Measurements from ENCODE around the gene TMED1. TPM values are rescaled to one million over a fixed set of nuclear protein-coding genes. Genes with fewer than 3 reads are reported as not detected.
"Not testable (repeated sequence)": the region's sequence is repeated elsewhere in the genome, so short reads cannot be mapped to it uniquely, and the experiment has no call there.

TMED1 gene, protein sequence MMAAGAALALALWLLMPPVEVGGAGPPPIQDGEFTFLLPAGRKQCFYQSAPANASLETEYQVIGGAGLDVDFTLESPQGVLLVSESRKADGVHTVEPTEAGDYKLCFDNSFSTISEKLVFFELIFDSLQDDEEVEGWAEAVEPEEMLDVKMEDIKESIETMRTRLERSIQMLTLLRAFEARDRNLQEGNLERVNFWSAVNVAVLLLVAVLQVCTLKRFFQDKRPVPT
- 10 to 100 TPM; 42.8 to 57.6 (median 48.4) TPM for polyA plus RNA-seq (ENCODE audit: insufficient read length in 4 of 4)

DNA sequence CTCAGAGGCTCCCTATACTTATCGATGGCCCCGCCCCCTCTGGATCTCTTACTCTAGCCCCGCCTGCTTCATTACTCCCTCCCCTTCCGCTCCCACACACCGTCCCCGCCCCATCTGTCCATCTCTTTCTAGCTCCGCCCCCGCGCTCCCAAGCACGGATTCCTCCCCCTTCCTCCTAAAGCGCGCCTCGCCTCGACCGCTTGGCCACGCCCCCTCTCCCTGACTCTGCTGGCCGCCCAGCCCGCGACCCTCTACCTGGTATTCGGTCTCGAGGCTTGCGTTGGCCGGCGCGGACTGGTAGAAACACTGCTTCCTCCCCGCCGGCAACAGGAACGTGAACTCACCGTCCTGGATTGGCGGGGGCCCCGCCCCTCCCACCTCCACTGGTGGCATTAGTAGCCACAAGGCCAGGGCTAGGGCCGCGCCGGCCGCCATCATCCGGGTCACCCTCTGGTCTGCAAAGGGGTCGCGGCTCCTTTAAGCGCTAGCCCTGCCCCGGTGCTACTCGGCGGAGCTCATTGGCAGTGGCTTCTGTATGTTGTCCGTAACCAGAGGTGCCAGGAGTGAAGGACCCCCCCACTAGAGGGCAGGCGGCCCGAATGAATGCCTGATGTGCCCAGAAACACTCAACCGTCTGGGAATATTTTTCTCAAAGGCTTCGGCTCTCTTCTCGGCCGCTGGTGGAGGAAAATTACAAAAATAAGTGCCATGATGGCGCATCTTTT lies at the start of gene TMED1:
TMED1 (minus strand) TSS at position 459 of the 725 bp plus-strand sequence; CDS start at position 438, 21 bp downstream.
- peak; percentile 92 to 99 (median 97) for DNase-seq (ENCODE audit: low read depth in 4 of 4, low spot score in 3 of 4)

DNA sequence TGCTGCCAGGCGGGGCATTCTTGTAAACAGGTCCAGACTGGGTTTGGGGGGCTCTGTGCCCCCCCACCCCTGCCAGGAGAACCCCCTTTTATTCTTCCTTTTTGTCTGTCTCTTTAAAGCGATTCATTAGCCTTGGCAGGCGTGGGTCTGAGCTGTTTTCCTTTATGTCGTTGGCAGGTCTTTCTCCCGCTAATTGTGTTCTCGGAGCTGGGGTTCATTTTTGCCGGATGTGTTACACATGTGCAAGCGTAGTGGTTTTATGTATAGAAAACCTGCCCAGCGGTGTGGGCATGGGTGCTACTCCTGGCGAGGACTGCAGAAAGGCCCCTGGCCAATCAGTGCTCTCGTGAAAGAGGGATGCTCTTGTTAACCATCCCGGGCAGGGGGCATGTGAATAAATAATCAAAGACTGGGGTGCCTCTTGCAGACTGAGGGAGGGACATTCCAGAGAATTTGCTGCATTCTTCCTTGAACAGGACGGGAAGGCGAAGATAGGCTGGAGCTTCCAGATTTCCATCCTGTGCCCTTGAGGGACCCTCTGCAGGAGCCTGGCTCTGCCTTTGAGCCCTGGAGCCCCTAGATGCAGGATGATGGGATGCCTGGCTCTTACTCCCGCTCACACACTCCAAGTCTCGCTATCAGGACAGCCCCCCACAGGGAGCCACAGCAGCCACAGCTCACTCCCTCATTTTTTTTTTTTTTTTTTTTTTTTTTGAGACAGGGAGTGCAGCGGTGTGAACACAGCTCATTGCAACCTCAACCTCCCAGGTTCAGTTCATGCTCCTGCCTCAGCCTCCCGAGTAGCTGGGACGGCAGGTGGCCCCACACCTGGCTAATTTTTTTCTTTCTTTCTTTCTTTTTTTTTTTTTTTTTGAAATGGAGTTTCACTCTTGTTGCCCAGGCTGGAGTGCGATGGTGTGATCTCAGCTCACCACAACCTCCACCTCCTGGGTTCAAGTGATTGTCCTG lies 49.5 kb upstream of the TMED1 start:
- no peak for DNase-seq (ENCODE audit: low read depth in 4 of 4, low spot score in 3 of 4)

DNA sequence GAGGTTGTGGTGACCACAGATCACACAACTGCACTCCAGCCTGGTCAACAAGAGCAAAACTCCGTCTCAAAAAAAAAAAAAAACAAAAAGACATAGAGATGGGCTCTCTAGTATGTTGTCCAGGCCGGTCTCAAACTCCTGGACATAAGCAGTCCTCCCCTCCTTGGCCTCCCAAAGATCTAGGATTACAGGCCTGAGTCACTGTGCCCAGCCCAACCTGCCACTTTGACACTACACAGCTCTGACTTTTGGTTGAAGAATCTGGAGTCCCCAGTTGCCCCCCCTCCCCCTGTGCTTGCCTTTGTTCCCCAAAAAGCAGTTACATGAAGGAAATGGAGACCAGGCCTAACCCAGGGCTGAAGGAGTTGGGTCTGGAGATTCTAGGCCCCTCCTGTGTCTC lies 48.3 kb upstream of the TMED1 start:
- no peak for DNase-seq (ENCODE audit: low read depth in 4 of 4, low spot score in 3 of 4)

DNA sequence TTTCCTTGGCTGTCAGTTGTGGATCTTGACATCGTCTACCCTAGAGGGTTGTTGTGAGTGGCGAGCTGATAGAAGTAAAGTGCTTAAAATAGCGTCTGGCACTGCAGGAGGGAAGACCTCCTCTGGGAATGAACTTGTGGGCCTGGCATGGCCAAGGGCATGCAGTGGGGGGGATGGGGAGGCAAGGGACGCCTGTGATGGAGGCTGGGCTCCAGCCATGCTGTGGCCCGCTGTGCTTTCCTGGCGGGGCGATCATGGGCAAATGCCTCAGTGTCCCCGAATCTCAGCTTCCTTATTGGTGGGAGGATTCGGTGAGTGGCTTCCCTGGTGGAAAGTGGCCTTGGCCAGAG lies 46.1 kb upstream of the TMED1 start:
- DNase-seq (ENCODE audit: low read depth in 4 of 4, low spot score in 3 of 4), result no peak

DNA sequence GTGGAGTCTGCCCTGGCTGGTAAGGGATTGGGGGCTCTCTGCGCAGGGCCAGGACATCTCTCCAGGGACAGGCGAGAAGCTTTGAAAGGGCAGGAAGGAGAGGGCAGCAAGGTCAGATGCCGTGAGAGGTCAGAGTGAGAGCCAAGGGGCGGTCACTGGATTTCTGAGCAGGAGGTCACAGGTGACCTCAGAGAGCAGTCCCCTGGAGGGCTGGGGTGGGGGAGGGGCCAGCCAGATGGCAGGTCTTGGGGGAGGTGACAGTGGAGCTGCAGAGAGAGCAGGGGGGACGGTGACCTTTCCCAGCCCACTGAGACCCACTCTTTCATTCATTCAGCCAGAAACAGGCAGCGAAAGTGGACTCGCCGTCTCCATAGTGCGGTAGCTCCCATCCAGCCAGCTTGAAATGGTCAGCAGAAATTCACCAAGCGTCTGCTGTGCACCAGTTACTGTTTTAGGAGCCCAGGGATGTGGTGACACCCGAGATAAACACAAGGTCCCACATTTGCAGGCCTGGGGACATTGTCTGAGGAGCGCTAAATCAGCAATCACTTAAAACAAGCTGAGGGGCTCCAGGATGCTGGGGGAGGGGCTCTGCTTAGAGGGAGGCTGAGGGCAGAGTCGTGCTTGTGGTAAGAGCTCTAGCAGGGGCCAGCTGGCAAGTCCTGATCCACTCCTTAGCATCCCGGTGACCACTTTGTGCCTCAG lies 45.5 kb upstream of the TMED1 start:
- DNase-seq (ENCODE audit: low read depth in 4 of 4, low spot score in 3 of 4), result no peak

DNA sequence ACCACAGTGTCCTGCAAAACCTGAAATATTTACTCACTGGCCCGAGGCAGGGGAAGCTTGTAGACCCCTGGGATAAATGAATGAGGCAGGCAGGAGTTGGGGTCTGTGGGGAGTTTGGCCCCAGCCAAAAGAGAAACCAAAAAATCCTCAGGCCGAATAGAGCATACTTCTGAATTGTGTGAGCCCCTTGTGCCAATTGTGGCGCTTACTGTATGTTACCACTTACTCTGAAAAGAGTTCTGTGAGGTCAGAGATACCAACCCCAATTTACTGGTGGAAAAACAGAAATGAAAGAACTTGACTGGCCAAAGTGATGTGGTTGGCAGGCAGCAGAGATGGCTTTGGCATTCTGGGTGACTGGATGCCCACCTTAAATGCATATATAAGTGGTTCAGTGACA lies 42.2 kb upstream of the TMED1 start:
- DNase-seq (ENCODE audit: low read depth in 4 of 4, low spot score in 3 of 4), result no peak

DNA sequence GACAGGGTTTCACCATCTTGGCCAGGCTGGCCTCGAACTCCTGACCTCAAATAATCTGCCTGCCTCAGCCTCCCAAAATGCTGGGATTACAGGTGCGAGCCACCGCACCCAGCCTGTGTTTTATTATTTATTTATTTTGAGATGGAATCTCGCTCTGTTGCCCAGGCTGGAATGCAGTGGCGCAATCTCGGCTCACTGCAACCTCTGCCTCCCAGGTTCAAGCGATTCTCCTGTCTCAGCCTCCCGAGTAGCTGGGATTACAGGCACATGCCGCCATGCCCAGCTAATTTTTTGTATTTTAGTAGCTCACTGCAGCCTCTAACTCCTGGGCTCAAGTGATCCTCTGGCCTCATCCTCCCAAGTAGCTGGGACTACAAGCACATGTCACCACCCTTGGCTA lies 41.6 kb upstream of the TMED1 start:
- not testable (repeated sequence) for DNase-seq (ENCODE audit: low read depth in 4 of 4, low spot score in 3 of 4)

DNA sequence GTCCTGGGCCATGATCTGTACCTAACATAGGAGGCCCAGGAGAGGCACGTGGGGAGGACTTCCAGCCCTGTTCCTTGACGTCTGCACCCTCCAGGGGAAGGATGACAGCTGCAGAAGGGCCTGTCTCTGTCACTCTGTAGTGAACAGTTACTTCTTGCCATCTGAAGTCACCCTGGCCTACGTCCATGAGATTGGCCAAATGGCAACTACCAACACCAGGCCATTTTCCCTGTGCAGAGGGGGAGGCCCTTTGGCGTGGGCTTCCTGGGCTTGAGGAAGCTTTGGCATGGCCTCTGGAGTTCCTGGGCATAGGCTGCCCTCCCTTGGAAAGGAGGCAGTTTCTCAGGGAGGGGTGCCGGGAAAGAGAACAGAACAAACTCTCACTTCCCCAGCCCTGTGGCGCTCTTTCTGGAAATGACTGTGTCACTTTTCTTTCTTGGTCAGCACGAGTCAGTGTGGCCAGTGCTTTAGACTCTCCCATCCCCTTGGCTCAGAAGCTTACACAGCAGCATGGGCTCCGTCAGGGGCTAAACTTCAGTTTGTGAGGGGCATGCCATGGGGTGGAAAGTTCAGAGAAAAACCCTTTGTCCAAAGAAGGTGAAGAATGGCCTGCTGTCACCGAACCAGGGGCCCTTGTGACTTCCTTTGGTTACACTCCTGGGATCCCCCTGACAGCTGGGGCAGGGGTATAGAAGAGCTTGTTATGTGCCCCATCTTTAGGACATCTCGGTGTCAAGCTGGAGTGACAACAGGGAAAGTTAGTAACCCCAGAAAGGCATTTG lies 40.6 kb upstream of the TMED1 start:
- DNase-seq (ENCODE audit: low read depth in 4 of 4, low spot score in 3 of 4), result no peak

DNA sequence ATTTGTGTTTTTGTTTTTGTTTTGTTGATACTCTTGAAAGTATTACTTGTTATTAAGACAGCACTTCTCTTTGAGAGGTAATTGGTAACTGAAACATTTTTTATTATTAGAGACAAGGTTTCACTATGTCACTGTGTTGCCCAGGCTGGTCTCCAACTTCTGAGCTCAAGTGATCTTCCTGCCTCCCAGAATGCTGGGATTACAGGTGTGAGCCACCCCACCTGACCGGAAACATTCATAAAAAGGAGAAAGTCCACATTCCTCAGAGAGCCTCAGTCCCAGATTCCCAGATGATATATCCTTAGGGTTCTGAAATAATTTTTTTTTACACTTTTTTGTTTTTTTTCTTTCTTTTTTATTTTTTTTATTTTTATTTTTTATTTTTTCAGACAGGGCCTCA lies 38.0 kb upstream of the TMED1 start:
- DNase-seq (ENCODE audit: low read depth in 4 of 4, low spot score in 3 of 4), result no peak

DNA sequence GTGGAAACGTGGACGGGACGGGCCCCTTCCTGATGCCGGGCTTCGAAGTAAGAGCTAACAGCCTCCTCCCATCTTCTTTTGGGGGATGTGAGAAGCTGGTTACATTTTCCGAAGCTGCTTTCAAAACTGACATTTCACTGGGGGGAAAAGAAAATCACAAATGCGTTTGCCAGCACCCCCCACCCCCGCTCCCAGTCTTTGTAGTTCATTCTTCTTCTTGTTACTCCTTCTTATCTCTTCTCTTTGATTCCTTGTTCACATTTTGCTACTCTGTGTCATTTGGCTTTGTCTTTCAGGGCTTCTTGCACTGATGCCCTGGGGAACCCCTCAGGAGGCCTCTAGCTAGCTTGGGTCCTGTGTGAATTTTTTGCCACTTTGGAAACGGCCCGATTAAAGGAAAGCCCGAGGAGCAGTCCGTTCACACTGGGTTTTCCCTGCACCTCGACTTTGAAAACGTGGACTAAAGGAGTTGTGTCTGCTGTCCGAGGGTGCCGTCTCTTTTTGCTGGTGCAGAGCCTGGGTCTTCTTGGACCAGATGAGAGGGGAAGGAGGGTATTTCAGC lies 36.6 kb upstream of the TMED1 start:
- no peak for DNase-seq (ENCODE audit: low read depth in 4 of 4, low spot score in 3 of 4)

DNA sequence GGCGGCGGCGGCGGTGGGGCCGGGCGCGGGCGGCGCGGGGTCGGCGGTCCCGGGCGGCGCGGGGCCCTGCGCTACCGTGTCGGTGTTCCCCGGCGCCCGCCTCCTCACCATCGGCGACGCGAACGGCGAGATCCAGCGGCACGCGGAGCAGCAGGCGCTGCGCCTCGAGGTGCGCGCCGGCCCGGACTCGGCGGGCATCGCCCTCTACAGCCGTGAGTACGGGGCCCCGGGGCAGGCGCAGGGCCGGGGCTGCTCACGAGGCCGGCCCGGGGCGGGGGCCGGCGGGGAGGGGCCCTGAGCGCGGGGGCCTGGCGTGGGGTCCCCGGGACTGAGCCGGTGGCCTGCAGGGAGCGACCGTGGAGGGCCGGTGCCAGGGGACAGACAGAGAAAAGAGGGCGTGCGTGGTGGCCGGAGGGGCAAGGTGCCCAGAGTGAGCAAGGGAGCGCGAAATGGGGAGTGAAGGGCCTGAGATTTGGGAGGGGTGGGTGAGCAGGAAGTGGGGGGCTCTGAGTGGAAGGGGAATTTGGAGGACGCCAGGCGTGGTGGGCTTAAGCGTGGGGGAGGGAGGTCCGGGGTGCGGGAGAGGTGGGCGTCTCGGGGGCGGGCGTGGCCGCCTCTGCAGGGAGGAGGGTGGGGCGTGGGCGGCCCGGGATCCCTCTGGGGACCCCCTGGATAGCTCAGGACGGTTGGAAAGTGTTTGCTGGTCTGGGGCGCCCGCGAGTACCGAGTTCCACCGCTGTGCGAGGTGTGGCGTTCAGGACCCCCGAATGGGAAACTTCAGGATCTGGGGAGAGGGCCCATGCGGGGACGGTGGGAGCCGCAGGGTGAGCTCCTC lies 35.9 kb upstream of the TMED1 start:
- DNase-seq (ENCODE audit: low read depth in 4 of 4, low spot score in 3 of 4), result no peak

DNA sequence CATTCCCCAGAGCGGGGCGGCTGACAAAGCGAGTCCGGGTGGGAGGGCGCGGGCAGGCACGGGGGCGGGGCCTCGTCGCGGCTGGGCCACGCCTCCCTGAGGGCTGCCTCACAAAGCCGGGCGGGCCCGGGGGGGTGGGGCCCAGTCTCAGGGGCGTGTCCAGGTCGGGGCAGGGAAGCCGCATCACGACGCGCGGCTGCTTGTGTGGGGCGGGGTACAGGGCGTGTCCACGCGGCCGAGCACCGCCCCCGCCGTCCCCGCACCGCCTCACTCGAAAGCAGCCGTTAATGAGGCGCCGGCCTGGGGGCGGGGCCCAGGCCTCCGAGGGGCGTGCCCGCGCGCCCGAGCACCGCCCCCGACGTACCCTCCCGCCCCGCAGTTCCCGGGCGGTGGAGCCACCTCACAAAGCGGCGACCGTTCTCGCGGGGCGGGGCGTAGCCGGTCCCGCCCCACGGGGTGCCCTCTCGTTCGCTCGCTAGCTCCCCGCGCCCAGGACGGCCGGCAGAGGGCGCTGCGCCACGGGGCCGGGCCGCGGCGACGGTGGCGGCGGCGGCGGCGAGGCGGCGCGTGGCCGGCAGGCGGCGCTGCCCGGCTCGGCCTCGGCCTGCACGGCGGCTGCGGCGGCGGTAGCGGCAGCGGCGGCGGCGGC lies 35.1 kb upstream of the TMED1 start, which contains the start of gene CARM1:
CARM1 (plus strand) TSS at position 599 of the 649 bp plus-strand sequence. CDS start 150 bp downstream, outside the sequence.
- DNase-seq (ENCODE audit: low read depth in 4 of 4, low spot score in 3 of 4), result peak; percentile 90 to 96 (median 94)

DNA sequence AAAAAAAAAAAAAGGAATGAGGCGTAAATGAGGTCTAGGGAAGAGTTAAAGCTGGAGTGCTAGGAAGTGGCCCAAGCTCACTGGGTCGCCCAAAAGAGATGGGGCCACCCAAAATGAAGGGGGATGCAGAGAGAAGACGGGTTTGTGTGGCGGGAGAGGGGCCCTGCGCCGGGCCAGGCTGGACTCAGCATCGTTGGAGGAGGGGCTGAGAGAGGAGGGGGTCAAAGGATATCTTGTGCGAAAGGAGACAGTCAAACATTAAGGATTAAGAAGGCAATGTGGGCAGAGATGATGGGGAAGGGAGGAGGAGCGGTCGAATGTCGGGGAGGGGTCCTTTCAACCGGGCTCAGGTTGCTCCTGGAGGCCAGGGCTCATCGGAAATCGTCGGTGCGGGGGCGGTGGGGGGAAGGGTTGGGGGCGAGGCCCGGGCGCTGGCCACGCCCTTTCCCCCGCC lies 34.5 kb upstream of the TMED1 start:
- no peak for DNase-seq (ENCODE audit: low read depth in 4 of 4, low spot score in 3 of 4)

DNA sequence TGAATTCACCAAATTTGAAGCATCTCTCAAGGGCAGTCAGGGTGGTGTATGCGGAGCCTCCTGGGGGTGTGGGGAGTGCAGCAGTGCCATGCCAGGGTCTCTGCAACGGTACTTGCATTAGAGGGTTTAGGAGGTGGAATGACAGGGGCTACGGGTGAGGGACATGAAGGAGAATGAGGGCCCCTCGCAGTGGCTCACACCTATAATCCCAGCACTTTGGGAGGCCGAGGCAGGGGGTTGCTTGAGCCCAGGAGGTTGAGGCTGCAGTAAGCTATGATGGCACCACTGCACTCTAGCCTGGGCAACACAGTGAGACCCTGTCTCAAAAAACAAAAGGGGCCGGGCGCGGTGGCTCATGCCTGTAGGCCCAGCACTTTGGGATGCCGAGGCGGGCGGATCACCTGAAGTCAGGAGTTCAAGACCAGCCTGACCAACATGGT lies 33.9 kb upstream of the TMED1 start:
- not testable (repeated sequence) for DNase-seq (ENCODE audit: low read depth in 4 of 4, low spot score in 3 of 4)

DNA sequence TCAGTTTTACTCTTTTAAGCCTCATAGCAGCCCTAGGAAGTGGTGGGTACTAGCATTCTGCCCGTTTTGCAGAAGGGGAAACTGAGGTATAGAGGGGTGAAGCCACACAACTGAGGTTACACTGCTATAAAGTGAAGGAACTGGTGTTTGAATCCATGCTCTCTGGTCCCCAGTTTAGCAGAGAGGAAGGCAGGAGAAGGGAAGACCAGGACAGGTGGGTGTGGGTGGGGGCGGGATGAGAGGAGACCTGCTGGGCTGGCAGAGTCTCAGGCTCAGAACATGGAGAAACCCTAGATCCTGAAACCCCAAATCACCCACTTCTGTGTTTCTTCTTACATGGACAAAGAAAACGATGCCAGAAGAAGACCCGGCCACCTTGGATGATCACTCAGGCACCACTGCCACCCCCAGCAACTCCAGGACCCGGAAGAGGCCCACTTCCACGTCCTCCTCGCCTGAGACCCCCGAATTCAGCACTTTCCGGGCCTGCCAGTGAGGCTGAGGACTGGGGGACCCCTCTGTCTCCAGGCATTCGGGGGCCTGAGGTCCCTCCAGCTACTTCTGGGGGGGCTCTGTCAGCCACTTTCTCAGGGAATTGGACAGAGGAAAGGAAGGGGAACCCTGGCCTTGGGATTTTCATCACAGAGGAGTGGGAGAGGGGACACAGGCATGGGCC lies 33.0 kb upstream of the TMED1 start:
- no peak for DNase-seq (ENCODE audit: low read depth in 4 of 4, low spot score in 3 of 4)

DNA sequence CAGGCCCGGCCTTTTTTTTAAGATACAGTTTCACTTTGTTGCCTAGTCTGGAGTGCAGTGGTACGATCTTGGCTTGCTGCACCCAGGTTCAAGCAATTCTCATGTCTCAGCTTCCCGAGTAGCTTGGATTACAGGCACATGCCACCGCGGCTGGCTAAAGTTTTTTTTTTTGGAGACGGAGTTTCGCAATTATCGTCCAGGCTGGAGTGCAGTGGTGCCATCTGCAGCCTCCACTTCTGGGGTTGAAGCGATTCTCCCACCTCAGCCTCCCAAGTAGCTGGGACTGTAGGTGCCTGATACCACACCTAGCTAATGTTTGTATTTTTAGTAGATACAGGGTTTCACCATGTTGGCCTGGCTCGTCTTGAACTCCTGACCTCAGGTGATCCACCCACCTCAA lies 30.5 kb upstream of the TMED1 start:
- no peak for DNase-seq (ENCODE audit: low read depth in 4 of 4, low spot score in 3 of 4)

DNA sequence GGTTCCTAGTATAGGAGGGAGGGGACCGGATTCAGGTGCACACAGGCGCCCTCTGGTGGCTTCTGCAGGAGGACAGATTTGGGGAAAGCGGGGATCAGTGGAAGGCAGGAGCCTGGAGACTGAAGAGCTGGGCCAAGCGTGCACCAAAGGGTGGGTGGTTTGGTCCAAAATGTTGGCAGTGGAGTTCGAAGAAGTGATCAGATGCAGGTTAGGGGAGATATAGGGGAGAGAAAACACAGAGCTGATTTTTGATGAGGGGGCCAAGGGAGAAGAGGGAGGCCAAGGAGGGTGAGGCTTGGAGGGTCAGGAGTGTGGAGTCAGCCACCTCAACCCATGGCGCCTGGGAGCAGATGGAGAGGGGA lies 28.5 kb upstream of the TMED1 start:
- DNase-seq (ENCODE audit: low read depth in 4 of 4, low spot score in 3 of 4), result peak in 1 of 4 donors; percentile 60

Data from left renal pelvis (tissue), 4 donors.